Diencephalon (tissue), 1 donor: ENCODE measurements around the gene C1orf74. TPM values are rescaled to one million over a fixed set of nuclear protein-coding genes. Genes with fewer than 3 reads are reported as not detected.

ENCODE experiments used
- total RNA-seq: library from RNA; depleted of rRNA; stranded (reverse); fragments of >200 nt; gene quantifications from one replicate; pipeline ENCODE4 v1.2.3, GENCODE V29; 2014

C1orf74 gene
- total RNA-seq = 3.7 TPM

DNA sequence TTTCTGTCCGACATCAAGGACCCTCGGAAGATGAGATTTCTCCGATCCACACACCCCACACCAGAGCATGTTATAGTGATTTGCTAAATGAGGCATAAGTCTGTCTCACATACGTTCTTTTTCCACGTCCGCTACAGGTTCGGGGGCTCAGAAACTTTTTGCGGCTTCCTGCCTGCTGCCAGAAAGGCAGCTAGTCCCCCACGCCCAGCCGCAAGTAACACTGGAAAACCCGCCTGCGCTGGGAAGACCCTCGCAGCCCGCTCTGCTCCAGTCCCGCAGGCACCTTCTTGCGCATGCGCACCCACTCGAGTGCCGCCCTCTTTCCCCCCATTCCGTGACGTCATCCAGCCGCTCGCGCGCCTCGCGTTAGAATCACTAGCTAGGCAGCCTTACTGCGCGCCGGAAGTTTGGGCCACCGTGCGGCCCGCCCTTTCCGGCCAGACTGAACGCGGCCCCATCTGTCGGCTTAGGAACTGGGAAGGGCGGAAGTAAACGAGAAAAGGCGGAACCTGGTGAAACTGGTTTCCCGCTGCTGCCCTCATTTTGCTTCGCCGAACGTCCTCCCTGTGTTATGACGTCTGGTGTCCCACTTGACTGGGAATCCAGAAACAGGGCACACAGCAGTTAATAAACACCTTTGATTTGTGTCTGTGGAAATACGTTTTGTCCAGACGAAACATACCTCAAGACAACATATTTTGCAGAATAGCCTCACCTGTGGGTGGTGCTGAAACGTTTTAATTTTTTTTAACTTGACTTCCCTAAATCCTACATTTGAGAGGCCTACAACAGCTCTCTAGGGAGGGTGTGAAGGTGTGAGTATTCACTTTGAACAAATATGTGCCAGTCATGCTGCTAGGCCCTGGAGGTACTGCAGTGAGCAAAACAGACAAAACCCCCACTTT lies at the start of gene C1orf74:
TSS of gene C1orf74 (minus strand) at position 295 of the 905 bp plus-strand sequence. CDS start 925 bp downstream, outside the sequence.

DNA sequence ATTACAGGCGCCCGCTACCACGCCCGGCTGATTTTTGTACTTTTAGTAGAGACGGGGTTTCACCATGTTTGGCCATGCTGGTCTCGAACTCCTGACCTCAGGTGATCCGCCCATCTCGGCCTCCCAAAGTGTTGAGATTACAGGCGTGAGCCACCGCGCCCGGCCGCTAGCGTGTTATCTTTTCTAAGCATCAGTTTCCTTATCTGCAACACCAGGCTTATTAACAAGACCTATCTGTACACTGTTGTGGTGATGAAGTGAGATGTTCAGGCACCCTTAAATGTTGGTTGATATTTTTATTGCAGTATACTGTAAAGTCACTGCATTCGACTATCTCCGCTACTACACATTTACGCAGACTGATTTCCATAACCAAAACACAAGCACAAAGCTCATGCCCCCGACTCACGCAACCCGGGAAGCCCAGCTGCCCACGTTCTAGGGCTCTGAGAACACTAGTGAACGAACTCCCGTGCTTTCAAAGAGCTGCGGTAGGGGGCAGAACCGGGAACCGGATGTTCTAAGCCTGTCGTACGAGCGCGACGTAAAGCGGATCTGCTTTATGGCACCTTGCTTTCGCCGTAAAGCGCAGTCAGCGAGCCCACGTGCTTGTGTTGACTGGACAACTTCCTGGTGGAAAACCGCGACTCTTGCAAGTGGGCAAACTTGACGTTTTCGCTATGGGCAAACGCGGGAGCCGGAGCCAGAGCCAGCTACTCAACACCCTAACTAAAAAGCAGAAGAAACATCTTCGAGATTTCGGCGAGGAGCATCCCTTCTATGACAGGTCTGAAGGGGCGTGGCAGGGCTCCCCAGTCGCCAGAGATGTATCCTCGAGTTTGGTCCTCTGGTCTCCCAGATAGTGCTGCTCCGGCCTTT lies 43.3 kb upstream of the C1orf74 start, which contains the start of gene UTP25:
TSS of gene UTP25 (plus strand) at position 589 of the 879 bp plus-strand sequence. CDS start at position 681, 92 bp downstream.

DNA sequence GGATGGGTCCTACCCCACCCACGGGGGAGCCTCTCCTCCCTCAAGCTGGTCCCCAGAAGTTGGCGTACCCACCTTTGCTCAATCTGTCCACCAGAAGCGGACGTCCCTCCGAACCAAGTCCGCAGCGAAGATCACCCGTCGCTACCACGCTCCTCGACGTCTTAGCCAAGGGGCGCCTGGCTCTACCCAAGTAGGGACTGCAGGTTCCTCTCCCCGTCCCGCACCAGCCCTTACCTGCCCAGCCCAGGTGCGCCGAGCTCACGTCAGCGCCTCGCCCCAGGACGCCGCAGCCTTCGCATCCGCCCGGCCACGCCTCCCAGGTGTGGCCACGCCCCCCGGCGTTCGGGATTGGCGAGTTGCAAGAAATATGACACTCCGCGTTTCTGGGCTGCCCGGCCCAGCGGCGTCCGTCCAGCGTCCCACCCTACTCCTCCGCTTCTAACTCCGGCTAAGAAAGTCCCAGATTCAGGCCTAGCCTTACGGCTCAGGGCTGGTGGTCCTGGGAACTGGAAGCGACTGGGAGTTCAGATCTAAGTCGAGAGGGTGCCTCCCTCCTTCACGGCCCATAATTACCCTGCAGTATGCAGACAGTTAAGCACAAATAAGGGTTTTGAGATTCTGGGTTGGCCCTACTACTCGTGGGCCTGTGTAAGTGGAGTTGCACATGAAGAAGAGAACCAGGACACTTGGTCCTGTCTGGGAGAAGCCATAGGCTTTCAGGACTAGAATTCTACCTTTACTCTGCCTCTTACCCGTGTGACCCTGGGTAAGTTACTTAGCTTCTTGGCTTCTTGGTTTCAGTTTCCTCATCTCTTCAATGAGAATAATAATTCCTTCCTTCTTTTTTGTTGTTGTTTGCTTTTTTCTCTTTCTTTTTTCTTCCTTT lies 21.8 kb upstream of the C1orf74 start, which contains the start of gene IRF6:
TSS of gene IRF6 (minus strand) at position 268 of the 886 bp plus-strand sequence. CDS start 4,729 bp downstream, outside the sequence.

DNA sequence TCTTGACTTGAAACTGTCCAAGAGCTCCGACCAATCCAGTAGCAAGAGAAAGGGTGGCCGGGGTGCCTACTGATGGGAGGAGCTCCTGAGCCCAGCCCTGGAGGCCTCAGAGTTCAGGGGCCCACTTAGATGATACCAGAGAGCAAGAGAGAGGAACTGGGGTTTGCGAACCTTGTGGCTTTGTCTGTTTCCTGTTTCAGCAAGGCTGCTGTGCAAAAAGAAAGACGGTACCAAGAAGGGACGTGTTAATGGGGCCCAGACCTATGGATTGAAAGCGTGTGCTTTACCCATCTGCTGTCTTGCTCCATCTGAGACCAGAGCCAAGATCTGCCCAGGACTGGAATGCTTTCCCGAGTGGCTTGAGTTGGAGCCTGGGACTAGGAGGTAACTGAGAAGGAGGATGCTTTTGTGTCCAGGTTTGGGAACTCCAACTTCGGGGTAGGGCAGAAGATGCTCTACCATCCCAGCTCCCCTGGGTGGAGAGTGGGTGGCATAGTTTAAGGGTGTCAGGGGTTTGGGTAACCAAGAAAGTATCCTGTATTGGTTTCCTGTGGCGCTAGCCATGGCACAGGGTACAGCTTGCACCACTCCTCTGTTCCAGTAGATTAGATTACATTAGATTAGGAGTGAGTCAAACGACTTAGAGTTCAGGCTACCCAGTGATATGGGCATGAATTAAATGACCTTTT lies 28.3 kb downstream of the C1orf74 start, which contains the start of gene TRAF3IP3:
TSS of gene TRAF3IP3 (plus strand) at position 128 of the 689 bp plus-strand sequence. CDS start 3,987 bp downstream, outside the sequence.

Other genes starting within 250 kb of the C1orf74 start
- 4.4 TPM for gene CAMK1G, start 200.8 kb downstream of the C1orf74 start, total RNA-seq
- gene LAMB3, start 132.1 kb downstream of the C1orf74 start, total RNA-seq = 7.8 TPM
- 2.1 TPM for gene G0S2, start 109.1 kb downstream of the C1orf74 start, total RNA-seq
- 0.46 TPM for gene HSD11B1, start 79.7 kb downstream of the C1orf74 start, total RNA-seq
- 0.46 TPM for gene TRAF3IP3, start 28.5 kb downstream of the C1orf74 start, total RNA-seq
- gene IRF6, start 21.6 kb upstream of the C1orf74 start, total RNA-seq = 2.1 TPM
- gene UTP25, start 43.4 kb upstream of the C1orf74 start, total RNA-seq = 9.5 TPM
- gene SYT14, start 153.7 kb upstream of the C1orf74 start, total RNA-seq = 45.2 TPM